Psoas muscle (tissue), 8 donors: ENCODE measurements around the gene AP1M1. TPM values are rescaled to one million over a fixed set of nuclear protein-coding genes. Genes with fewer than 3 reads are reported as not detected.
"Not testable (repeated sequence)": the region's sequence is repeated elsewhere in the genome, so short reads cannot be mapped to it uniquely, and the experiment has no call there.

ENCODE experiments used
- ATAC-seq, 4 donors: fragments of 200-7000 bp; cut with Tn5 transposase; one replicate each; pipeline ENCODE4 v1.9.1; 2020; ENCODE audit warnings: moderate library complexity in 3 of 4, mild to moderate bottlenecking in 2 of 4
- DNase-seq, 2 donors: peaks; one replicate each; pipeline ENCODE4 v3.0.0-alpha.2; 2020
- H3K27ac ChIP-seq: fragments of 200-600 bp; one replicate; pipeline ENCODE4 v1.8.0; 2022
- H3K27me3 ChIP-seq, 3 donors: fragments of 200-600 bp in 1 of 3; one replicate each; pipeline versions ENCODE4 v1.6.1 to v1.8.0; 2013 to 2022; ENCODE audit warnings: low read length in 2 of 3, mild to moderate bottlenecking in 2 of 3, moderate library complexity in 1 of 3; ENCODE audit not compliant: insufficient read depth in 3 of 3
- H3K36me3 ChIP-seq, 2 donors: fragments of 200-600 bp in 1 of 2; one replicate each; pipeline versions ENCODE4 v1.6.1 to v1.8.0; 2013 to 2022; ENCODE audit warnings: low read depth in 1 of 2, mild to moderate bottlenecking in 1 of 2, moderate library complexity in 1 of 2; ENCODE audit not compliant: insufficient read depth in 1 of 2
- H3K4me1 ChIP-seq: fragments of 200-600 bp; one replicate; pipeline ENCODE4 v1.8.0; 2022
- H3K4me3 ChIP-seq: fragments of 200-600 bp; one replicate; pipeline ENCODE4 v1.8.0; 2022; ENCODE audit warnings: mild to moderate bottlenecking
- H3K9me3 ChIP-seq: fragments of 200-600 bp; one replicate; pipeline ENCODE4 v1.8.0; 2022
- WGBS, 3 donors: extraction: QIAGEN DNeasy Blood & Tissue Kit; methylation state at CpG; one replicate each; pipeline versions ENCODE4 v1.1.6 to v1.1.7; 2013; 5-methylcytosine and 5-hydroxymethylcytosine counted together
- intact Hi-C, 2 donors: fragments of 100-400 bp; cut with DNase I; formaldehyde crosslinking; loops; one replicate each; pipeline versions ENCODE4 v1.11.0 to v1.14.2; 2022
- polyA plus RNA-seq, 3 donors: library from polyadenylated mRNA; stranded (reverse); fragments of 200-250 nt; gene quantifications; one replicate each; pipeline ENCODE4 v1.2.3, GENCODE V29; 2013
- total RNA-seq, 4 donors: library from RNA; stranded (reverse); fragmentation: NEBNext Ultra II Directional in 2 of 4; extraction: Animal tissue kit (Norgen Biotek cat#: 25700) in 2 of 4; gene quantifications; one replicate each; pipeline versions ENCODE4 v1.2.1 to v1.2.4, GENCODE V29; 2021 to 2023
- TF ChIP-seq, protein P1 (sequence below): fragments of 200-600 bp; IDR thresholded peaks from one replicate; pipeline ENCODE4 v1.8.0; 2022; ENCODE audit warnings: antibody characterized with exemption
- donor health status: healthy with polysubstance abuse.
- donor health status: DM: no; HTN: no; CAD: no; lungs with moderate emphysema.
- donor health status: Bipolar disorder and iron deficiency.
- donor health status: healthy.
- donor health status: DM: yes; HTN: yes; CAD: no.
- donor health status: DM: no; HTN: no; CAD: no.
- donor health status: DM: no; HTN: no; CAD: no.
- donor health status: DM: yes; HTN: yes; CAD: no.

Gene AP1M1
- total and polyA plus RNA-seq, 7 donors: 40.5 to 102 (median 51.0) TPM

DNA sequence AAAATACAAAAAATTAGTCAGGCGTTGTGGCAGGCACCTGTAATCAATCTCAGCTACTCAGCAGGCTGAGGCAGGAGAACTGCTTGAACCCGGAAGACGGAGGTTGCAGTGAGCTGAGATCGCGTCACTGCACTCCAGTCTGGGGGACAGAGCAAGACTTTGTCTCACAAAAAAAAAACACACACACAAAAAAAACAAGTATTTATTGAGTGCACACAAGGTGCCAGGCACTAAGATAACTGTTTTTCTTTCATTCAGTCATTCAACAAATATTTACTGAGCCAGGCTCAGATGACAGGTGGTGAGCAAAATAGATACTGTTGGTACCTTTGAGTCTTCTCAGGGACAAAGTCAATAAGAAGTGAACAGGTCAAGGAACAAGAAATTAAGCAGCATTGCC is 30.7 kb upstream of the AP1M1 start:
- ATAC-seq (no peak), DNase-seq (no peak)
- no peaks in the 10 kb centered on the region for H3K36me3 ChIP-seq
- H3K4me3 ChIP-seq: no peak overlapping the region
- H3K27ac ChIP-seq: no peak overlapping the region
- 86 to 94% (median 87%) methylated on average over 5 of the region's 5 CpGs for WGBS, 3 donors
- H3K27me3 ChIP-seq: peaks cover 0 to 3% (median 0%) of the 10 kb centered on the region in 3 donors
- TF ChIP-seq, protein P1, sequence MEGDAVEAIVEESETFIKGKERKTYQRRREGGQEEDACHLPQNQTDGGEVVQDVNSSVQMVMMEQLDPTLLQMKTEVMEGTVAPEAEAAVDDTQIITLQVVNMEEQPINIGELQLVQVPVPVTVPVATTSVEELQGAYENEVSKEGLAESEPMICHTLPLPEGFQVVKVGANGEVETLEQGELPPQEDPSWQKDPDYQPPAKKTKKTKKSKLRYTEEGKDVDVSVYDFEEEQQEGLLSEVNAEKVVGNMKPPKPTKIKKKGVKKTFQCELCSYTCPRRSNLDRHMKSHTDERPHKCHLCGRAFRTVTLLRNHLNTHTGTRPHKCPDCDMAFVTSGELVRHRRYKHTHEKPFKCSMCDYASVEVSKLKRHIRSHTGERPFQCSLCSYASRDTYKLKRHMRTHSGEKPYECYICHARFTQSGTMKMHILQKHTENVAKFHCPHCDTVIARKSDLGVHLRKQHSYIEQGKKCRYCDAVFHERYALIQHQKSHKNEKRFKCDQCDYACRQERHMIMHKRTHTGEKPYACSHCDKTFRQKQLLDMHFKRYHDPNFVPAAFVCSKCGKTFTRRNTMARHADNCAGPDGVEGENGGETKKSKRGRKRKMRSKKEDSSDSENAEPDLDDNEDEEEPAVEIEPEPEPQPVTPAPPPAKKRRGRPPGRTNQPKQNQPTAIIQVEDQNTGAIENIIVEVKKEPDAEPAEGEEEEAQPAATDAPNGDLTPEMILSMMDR: no peak
- no peaks in the 10 kb centered on the region for H3K9me3 ChIP-seq
- no peaks in the 10 kb centered on the region for H3K4me1 ChIP-seq
- intact Hi-C loops: no loop called here

DNA sequence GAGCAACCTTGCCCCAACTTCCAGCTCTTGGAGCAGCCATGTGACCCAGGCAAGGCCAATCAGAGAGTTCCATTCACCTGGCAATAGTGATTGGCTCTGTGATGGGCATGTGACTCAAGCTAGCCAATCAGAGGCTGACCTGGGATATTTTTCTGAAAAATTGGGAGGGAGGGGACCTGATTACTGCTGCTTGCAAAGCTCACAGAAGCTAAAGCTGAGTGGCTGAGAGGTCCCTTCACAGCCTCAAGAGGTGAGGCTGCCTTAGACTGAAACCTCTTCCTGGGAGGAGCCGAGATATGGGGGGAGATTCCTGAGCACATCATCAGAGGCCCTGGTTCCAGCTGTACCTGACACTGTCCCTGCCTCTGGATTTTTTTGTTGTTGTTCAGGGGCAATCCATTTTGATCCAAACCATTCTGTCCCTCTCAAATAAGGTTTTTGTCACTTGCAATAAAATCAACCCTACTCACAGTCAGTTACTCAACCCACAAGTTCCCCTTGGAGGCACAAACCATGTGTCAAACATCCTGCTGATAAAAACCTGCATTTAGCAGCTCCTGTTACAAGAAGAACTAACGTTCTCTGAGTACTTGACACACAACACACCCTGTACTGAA is 29.1 kb upstream of the AP1M1 start:
- no peak overlapping the region for H3K27ac ChIP-seq
- 52 to 56% (median 53%) methylated on average over 2 of the region's 2 CpGs for WGBS, 3 donors
- H3K27me3 ChIP-seq: peaks cover 0 to 3% (median 0%) of the 10 kb centered on the region in 3 donors
- DNase-seq (no peak), ATAC-seq (no peak)
- no peak overlapping the region for H3K4me3 ChIP-seq
- no peaks in the 10 kb centered on the region for H3K4me1 ChIP-seq
- H3K9me3 ChIP-seq: no peaks in the 10 kb centered on the region
- intact Hi-C loops: no loop called here
- H3K36me3 ChIP-seq: no peaks in the 10 kb centered on the region
- TF ChIP-seq, protein P1: no peak

DNA sequence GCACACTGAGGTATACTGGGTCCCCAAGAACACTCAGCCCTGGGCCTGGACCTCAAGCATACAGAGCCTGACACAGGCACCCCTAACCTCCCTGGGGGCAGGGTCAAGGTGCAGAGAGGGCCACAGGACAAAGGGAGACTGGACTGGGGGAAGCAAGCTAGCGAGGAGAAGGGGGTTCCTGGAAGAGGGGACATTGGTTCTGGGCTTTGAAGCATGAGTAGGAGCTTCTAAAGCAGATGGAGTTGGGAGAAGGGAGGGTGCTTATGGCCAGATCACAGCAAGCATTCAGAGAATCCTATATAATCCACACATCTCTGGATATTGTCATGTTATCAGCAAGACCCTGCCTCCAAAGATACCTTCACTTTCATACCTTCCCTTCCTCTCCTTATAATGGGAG is 27.6 kb upstream of the AP1M1 start:
- Histone ChIP-seq H3K36me3 (no peaks in the 10 kb centered on the region), H3K27ac (no peak overlapping the region), H3K27me3 (peaks cover 0 to 3% (median 0%) of the 10 kb centered on the region in 3 donors), H3K4me1 (no peaks in the 10 kb centered on the region), H3K4me3 (no peak overlapping the region), H3K9me3 (no peaks in the 10 kb centered on the region)
- no peak for ATAC-seq
- TF ChIP-seq, protein P1: no peak
- DNase-seq: no peak
- intact Hi-C loops: no loop called here
- 74 to 87% (median 81%) methylated on average over 1 of the region's 1 CpG for WGBS, 3 donors

DNA sequence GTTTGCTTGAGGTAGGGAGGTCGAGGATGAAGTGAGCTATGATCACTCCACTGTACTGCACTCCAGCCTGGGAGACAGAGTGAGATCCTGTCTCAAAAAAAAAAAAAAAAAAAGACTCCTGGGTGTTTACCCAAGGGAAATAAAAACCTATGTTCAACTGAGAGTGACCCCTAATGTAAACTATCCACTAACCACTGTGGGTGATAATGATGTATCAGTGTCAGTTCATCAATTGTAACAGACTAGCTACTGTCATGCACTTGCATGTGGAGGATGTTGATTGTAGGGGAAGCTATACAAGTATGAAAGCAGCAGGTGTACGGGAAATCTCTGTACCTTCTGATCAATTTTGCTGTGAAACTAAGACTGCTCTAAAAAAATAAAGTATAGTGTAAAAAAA is 21.8 kb upstream of the AP1M1 start:
- H3K27me3 ChIP-seq: peaks cover 0 to 10% (median 0%) of the 10 kb centered on the region in 3 donors
- no peak overlapping the region for H3K27ac ChIP-seq
- WGBS, 3 donors: 42 to 53% (median 49%) methylated on average over 2 of the region's 2 CpGs
- TF ChIP-seq, protein P1: no peak
- intact Hi-C loops: no loop called here
- ATAC-seq (no peak), DNase-seq (no peak)
- no peaks in the 10 kb centered on the region for H3K36me3 ChIP-seq
- no peaks in the 10 kb centered on the region for H3K4me1 ChIP-seq
- no peaks in the 10 kb centered on the region for H3K9me3 ChIP-seq
- H3K4me3 ChIP-seq: no peak overlapping the region

DNA sequence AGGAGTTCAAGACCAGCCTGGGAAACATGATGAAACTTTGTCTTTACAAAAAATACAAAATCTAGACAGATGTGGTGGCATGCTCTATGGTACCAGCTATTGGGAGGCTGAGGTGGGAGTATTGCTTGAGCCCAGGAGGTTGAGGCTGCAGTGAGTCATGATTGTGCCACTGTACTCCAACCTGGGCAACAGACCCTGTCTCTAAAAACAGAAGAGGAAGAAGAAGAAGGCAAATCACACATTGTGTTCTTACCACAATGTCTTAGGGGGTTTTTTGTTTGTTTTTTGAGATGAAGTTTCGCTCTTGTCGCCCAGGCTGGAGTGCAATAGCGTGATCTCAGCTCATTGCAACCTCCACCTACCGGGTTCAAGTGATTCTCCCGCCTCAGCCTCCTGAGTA is 18.8 kb upstream of the AP1M1 start:
- H3K27ac ChIP-seq, ATAC-seq, H3K4me3 ChIP-seq, H3K9me3 ChIP-seq, H3K4me1 ChIP-seq, DNase-seq, H3K36me3 ChIP-seq, intact Hi-C loops: not testable (repeated sequence)
- WGBS, 3 donors: 82 to 89% (median 86%) methylated on average over 5 of the region's 5 CpGs
- peaks cover 0 to 19% (median 0%) of the 10 kb centered on the region in 3 donors for H3K27me3 ChIP-seq
